HG02763 (cell line): ENCODE results near the gene FAM120A.
"Not testable (repeated sequence)": the region's sequence is repeated elsewhere in the genome, so short reads cannot be mapped to it uniquely, and the experiment has no call there.

Source experiments
- ATAC-seq: cut with Tn5 transposase; IDR thresholded peaks from one replicate; pipeline ENCODE4 v1.9.1; 2021; ENCODE audit warnings: mild to moderate bottlenecking, moderate library complexity; ENCODE audit not compliant: unreplicated experiment

FAM120A gene

GRCh38 chr9:93508207-93508606, 56.7 kb downstream of the FAM120A start:
- ATAC-seq = no peak

- ATAC-seq = no peak
Measured at GRCh38 chr9:93509084-93509483, 57.6 kb downstream of the FAM120A start.

- ATAC-seq = no peak
Measured at GRCh38 chr9:93510041-93510440, 58.6 kb downstream of the FAM120A start.

GRCh38 chr9:93511228-93511627, 59.7 kb downstream of the FAM120A start:
- ATAC-seq = not testable (repeated sequence)

- not testable (repeated sequence) for ATAC-seq
Measured at GRCh38 chr9:93512170-93512812, 60.8 kb downstream of the FAM120A start.

GRCh38 chr9:93513606-93514005, 62.1 kb downstream of the FAM120A start:
- ATAC-seq = no peak

- ATAC-seq = no peak
Measured at GRCh38 chr9:93517331-93517730, 65.8 kb downstream of the FAM120A start.

- ATAC-seq = no peak
Measured at GRCh38 chr9:93520523-93520922, 69.0 kb downstream of the FAM120A start.

- ATAC-seq = no peak
Measured at GRCh38 chr9:93522736-93523135, 71.3 kb downstream of the FAM120A start.

- no peak for ATAC-seq
Measured at GRCh38 chr9:93523518-93524144, 72.1 kb downstream of the FAM120A start.

- ATAC-seq = no peak
Measured at GRCh38 chr9:93525476-93525875, 74.0 kb downstream of the FAM120A start.

GRCh38 chr9:93531374-93531773, 79.9 kb downstream of the FAM120A start:
- ATAC-seq = no peak

GRCh38 chr9:93532141-93532540, 80.7 kb downstream of the FAM120A start:
- ATAC-seq = no peak

GRCh38 chr9:93533863-93534262, 82.4 kb downstream of the FAM120A start:
- ATAC-seq = no peak

- no peak for ATAC-seq
Measured at GRCh38 chr9:93536167-93536566, 84.7 kb downstream of the FAM120A start.

- no peak for ATAC-seq
Measured at GRCh38 chr9:93536874-93537273, 85.4 kb downstream of the FAM120A start.

GRCh38 chr9:93540305-93540704, 88.8 kb downstream of the FAM120A start:
- no peak for ATAC-seq

- ATAC-seq = no peak
Measured at GRCh38 chr9:93541005-93541404, 89.5 kb downstream of the FAM120A start.

- ATAC-seq = no peak
Measured at GRCh38 chr9:93541581-93542349, 90.3 kb downstream of the FAM120A start.

- ATAC-seq = no peak
Measured at GRCh38 chr9:93543117-93543516, 91.6 kb downstream of the FAM120A start.

GRCh38 chr9:93546356-93546755, 94.9 kb downstream of the FAM120A start:
- ATAC-seq = no peak

- no peak for ATAC-seq
Measured at GRCh38 chr9:93549611-93550010, 98.1 kb downstream of the FAM120A start.
